GM12892 (cell line): Measurements from ENCODE around the gene TRIM56.

ENCODE experiments used
- POLR2A ChIP-seq: IDR thresholded peaks from 2 replicates; pipeline ENCODE4 v1.6.1; 2011; ENCODE audit warnings: low read depth, low read length, control low read depth
- TAF1 ChIP-seq: IDR thresholded peaks from 2 replicates; pipeline ENCODE4 v1.6.1; 2011; ENCODE audit warnings: low read depth, mild to moderate bottlenecking, control low read depth, low read length, borderline replicate concordance

- TF ChIP-seq POLR2A (no peak), TAF1 (no peak)
Observed at GRCh38 chr7:101066141-101066832, 19.0 kb upstream of the TRIM56 start.
